Erythroblast (primary cell): ENCODE data around the gene PC.
"Not testable (repeated sequence)": the region's sequence is repeated elsewhere in the genome, so short reads cannot be mapped to it uniquely, and the experiment has no call there.

Source experiments
- DNase-seq, 2 experiments: peaks; one replicate each; lab custom pipeline; 2025; lab: John Stamatoyannopoulos, UW
- GATA1 ChIP-seq: IDR thresholded peaks from 2 replicates; pipeline ENCODE4 v1.6.1; 2011; ENCODE audit warnings: low read depth, mild to moderate bottlenecking, control low read depth, low read length, moderate library complexity
- POLR2A ChIP-seq: IDR thresholded peaks from 2 replicates; pipeline ENCODE4 v1.6.1; 2011; ENCODE audit warnings: mild to moderate bottlenecking, low read length

Gene PC

DNA sequence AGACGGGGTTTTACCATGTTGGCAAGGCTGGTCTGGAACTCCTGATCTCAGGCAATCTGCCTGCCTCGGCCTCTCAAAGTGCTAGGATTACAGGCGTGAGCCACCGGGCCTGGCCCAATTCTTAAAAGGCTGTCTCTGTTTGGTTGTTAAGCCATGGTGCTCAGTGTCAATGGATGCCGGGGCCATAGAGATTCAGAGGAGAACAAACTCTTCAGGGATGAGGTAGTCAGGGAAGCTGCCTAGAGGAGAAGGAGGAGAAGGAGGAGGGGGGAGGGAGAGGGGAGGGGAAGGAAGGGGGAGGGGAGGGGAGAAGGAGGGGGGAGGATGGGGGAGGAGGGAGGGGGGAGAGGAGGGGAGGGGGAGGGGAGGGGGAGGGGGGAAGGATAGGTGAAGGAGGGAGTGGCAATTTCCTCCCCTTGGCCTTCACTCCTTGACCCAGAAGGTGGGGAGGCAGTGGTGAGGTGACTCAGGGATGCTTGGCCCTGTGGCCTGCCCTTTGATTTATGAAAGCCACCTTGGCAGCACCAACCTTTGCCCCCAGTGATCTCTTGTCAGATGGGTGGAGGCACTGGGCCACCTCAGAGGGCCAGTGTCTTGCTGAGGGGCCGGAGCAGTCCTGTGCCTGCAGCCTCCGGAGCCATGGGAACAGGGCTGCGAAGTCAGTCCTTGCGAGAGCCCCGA lies 16.7 kb upstream of the PC start, which contains the start of gene C11orf86:
C11orf86 (plus strand) TSS at position 581 of the 681 bp plus-strand sequence; CDS start at position 640, 59 bp downstream.
- no peak for DNase-seq
- no peak for TF ChIP-seq GATA1
- no peak for TF ChIP-seq POLR2A

DNA sequence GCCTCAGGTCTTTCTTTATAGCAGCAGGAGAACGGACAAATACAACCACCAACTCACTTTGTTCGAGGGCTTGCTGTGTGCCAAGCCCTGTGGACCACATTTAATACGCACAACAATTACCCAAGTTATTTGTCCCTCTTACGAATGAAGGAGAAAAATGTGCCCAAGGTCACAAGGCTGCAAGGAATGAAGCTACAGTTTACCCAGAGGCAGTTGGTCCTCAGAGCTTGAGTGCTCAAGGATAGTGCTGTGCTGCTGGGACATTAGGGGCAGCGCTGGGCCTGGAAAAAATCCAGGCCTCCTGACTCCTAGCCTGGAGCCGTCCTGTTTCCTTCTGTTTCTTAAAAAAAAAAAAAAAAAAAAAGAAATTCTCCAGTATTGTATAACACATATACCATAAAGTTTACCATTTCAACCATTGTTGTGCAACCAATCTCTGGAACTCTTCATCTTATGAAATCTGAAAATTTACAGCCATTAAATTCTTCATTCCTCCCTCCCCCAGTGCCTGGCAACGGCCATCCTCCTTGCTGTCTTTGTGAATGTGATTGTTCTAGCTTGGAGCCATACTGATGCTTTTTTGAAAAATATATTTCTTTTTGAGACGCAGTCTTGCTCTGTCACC lies 15.9 kb upstream of the PC start:
- no peak for TF ChIP-seq GATA1
- DNase-seq: no peak

- no peak for TF ChIP-seq GATA1
- no peak for TF ChIP-seq POLR2A
Observed at GRCh38 chr11:66971488-66971887, 13.3 kb upstream of the PC start.

GRCh38 chr11:66970807-66971442 lies 12.7 kb upstream of the PC start:
- TF ChIP-seq GATA1 (no peak), POLR2A (no peak)
- DNase-seq: no peak

More at GRCh38 chr11:66971488-66971887, 13.3 kb upstream of the PC start:
- DNase-seq: no peak

DNA sequence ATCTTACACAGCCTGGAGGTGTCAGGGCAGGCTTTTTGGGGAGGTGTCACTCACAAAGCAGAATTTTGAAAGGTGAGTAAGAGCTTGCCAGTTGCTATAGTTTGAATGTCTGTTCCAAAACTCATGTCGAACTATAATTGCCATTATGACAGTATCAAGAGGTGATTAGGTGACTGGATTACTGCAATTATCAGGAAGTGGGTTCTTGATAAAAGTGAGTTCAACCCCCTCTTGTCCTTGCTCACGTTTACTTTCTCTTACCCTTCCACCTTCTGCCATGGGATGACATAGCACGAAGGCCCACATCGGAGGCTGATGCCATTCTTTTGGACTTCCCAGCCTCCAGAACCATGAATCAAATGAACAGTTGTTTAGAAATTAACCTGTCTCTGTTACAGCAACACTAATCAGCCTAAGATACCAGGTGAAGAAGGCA lies 12.2 kb upstream of the PC start:
- DNase-seq: no peak
- TF ChIP-seq POLR2A (no peak), GATA1 (no peak)

DNA sequence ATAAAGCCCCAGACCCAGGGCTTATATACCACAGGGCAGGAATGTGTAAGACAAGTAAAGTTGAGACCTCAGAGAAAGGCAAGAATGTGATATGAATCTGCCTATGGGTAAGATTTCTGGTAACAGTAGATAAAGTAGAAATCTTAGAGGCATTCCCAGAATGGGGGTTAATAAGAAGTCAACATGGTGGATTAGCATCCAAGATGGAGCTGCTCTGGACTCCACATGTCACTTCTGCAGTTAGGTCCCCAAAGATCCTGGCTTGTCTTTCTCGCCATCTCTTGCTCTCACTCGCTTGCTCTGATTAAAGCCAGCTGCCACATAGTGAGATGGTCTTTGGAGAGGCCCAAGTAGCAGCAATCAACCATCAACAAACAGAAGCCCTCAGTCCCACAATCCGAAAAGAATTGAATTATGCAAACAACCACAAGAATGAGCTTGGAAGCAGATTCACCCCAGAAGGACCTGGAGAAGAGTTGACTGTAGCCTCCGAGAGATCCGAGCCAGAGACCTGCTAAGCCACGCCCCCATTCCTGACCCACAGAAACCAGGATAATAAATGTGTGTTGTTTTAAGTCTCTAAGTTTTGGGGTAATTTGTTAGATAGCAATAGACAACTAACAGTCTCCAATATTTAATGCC lies 11.5 kb upstream of the PC start:
- TF ChIP-seq POLR2A (no peak), GATA1 (no peak)
- DNase-seq: no peak

DNA sequence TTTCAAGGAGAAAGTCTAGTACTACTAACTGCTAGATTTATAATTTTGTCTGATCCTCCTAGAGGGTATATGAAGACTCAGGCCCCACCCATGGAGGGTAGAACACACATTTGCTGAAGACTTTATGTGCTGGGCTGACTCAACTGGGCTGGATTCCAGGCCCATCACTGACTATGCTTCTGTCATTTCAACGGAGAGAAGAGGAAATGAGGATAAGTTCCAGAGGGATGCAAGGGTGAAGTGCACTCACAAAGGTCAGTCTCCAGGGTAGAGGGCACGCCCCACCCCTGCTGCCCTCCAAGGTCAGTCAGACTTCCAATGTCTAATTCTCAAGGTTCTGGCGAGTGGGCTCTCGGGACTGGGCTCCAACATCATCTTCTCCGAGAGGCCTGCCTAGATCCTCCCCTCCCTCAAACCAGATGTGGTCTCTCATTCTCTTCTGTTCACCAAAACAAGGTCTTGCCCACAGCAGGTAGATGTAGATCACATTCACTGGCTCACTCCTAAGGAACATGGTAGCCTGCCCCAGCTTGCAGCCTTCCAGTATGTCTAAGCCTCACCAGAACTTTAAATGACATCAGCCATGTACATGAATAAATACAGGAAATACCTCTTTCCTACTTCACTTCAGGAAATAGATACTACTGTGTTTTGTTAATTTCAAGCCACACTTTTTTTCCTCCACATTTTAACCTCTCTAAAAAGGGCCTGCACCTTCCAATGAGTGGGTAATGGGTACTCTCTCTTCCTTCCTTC lies 9.7 kb upstream of the PC start:
- no peak for DNase-seq

GRCh38 chr11:66966351-66966750 lies 8.2 kb upstream of the PC start:
- TF ChIP-seq GATA1: no peak
- TF ChIP-seq POLR2A: no peak
- DNase-seq: no peak

More for the DNA sequence above, 9.7 kb upstream of the PC start:
- TF ChIP-seq GATA1: no peak
- no peak for TF ChIP-seq POLR2A

DNA sequence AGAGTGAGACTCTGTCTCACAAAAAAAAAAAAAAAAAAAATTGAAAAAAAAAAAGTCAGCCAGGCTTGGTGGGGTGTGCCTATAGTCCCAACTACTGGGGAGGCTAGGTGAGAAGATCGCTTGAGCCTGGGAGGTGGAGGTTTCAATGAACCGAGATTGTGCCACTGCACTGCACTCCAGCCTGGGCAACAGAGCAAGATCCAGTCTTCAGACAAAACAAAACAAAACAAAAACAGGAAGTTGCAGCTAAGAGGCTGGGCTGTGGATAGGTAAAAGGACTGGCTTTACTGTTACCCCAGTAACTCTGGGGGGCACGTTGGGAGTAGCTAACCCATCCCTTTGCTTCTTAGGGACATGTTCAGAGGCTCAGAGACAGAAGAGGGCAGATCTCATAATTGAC lies 6.3 kb upstream of the PC start:
- no peak for TF ChIP-seq GATA1
- TF ChIP-seq POLR2A: no peak
- DNase-seq: no peak

GRCh38 chr11:66962801-66963200 lies 4.6 kb upstream of the PC start:
- DNase-seq: no peak
- TF ChIP-seq GATA1 (no peak), POLR2A (no peak)

DNA sequence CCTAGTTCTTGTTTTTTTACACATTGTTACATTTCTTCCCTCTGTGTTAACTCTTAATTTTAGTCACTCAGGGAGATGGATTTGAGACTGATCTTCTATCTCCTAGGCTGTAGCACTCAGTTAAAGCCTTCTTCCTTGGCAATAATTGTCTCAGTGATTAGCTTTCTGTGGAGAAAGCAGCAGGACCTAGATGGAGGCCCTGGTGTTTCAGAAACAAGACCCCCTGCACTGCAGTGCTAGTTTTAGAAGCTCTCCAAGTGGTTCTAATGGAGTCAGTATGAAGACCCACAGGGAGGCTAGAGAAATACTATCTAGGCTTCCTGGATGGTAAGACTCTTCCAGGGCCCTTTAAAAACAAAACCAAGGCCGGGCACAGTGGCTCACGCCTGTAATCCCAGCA lies 4.1 kb upstream of the PC start:
- no peak for DNase-seq
- TF ChIP-seq GATA1 (no peak), POLR2A (no peak)

GRCh38 chr11:66961691-66962213 lies 3.6 kb upstream of the PC start:
- not testable (repeated sequence) for DNase-seq

DNA sequence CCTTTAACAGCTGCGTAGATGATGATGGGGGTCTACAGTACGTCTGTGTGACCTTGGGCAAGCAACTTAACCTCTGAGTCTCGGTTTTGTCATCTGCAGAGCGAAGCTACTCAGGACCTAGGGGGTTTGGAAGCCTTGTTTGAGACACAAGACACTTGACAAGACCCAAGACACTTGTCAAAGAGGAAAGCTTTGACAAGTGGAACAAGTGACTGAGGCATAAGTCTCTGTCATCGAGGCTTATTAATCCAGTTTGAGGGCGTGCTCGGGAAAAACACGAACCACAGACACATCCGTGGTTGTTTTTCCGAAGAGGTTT lies 732 bp upstream of the PC start:
- no peak for DNase-seq
- TF ChIP-seq POLR2A: no peak
- TF ChIP-seq GATA1: no peak

GRCh38 chr11:66957971-66958231 lies 282 bp downstream of the PC start:
- TF ChIP-seq GATA1: no peak
- no peak for TF ChIP-seq POLR2A
- no peak for DNase-seq

- TF ChIP-seq POLR2A (no peak), GATA1 (no peak)
- DNase-seq: no peak
Observed at GRCh38 chr11:66956689-66957290, 1.4 kb downstream of the PC start.
